T follicular helper cell (primary cell): ENCODE measurements around the gene GASK1A.
"Not testable (repeated sequence)": the region's sequence is repeated elsewhere in the genome, so short reads cannot be mapped to it uniquely, and the experiment has no call there.

Source experiments
- DNase-seq: peaks from one replicate; pipeline ENCODE4 v3.0.0-alpha.2; 2020; ENCODE audit warnings: low read depth
- total RNA-seq, 2 experiments: gene quantifications; one replicate each; lab custom pipeline; 2026; lab: John Stamatoyannopoulos, UW

GASK1A gene
- 0 reads per million in 2 experiments for total RNA-seq

GRCh38 chr3:42979044-42979972 lies at the start of gene GASK1A:
GASK1A (plus strand) TSS chr3:42979311; CDS start chr3:42979643, 332 bp downstream.
- no peak for DNase-seq

GRCh38 chr3:42934111-42934510 lies 45.0 kb upstream of the GASK1A start:
- no peak for DNase-seq

- DNase-seq, result no peak
Measured at GRCh38 chr3:42934910-42935309, 44.2 kb upstream of the GASK1A start.

- DNase-seq, result no peak
Measured at GRCh38 chr3:42935472-42935871, 43.6 kb upstream of the GASK1A start.

- DNase-seq, result no peak
Measured at GRCh38 chr3:42936157-42936981, 42.7 kb upstream of the GASK1A start.

GRCh38 chr3:42937334-42937733 lies 41.8 kb upstream of the GASK1A start:
- DNase-seq, result no peak

- no peak for DNase-seq
Measured at GRCh38 chr3:42942693-42943092, 36.4 kb upstream of the GASK1A start.

- DNase-seq, result no peak
Measured at GRCh38 chr3:42946050-42946449, 33.1 kb upstream of the GASK1A start.

- no peak for DNase-seq
Measured at GRCh38 chr3:42957573-42957972, 21.5 kb upstream of the GASK1A start.

- DNase-seq, result no peak
Measured at GRCh38 chr3:42960282-42960681, 18.8 kb upstream of the GASK1A start.

- no peak for DNase-seq
Measured at GRCh38 chr3:42960786-42961185, 18.3 kb upstream of the GASK1A start.

- DNase-seq, result peak; percentile 10
Measured at GRCh38 chr3:42961633-42962032, 17.5 kb upstream of the GASK1A start.

- no peak for DNase-seq
Measured at GRCh38 chr3:42963269-42963668, 15.8 kb upstream of the GASK1A start.

GRCh38 chr3:42964266-42964665 lies 14.8 kb upstream of the GASK1A start:
- DNase-seq, result no peak

GRCh38 chr3:42970557-42970956 lies 8.6 kb upstream of the GASK1A start:
- no peak for DNase-seq

- no peak for DNase-seq
Measured at GRCh38 chr3:42970976-42971772, 7.9 kb upstream of the GASK1A start.

- not testable (repeated sequence) for DNase-seq
Measured at GRCh38 chr3:42974906-42975305, 4.2 kb upstream of the GASK1A start.

GRCh38 chr3:42975456-42975855 lies 3.7 kb upstream of the GASK1A start:
- DNase-seq, result no peak

- DNase-seq, result no peak
Measured at GRCh38 chr3:42975955-42976354, 3.2 kb upstream of the GASK1A start.

- no peak for DNase-seq
Measured at GRCh38 chr3:42980209-42980608, 1.1 kb downstream of the GASK1A start.

GRCh38 chr3:42980909-42981308 lies 1.8 kb downstream of the GASK1A start:
- no peak for DNase-seq
